Activated effector memory CD4-positive, alpha-beta T cell treated with anti-CD3 and anti-CD28 coated beads, Interleukin-2, amount 50 U/mL, for 16 hours (primary cell): ENCODE results near the gene ACSM2B.
"Not testable (repeated sequence)": the region's sequence is repeated elsewhere in the genome, so short reads cannot be mapped to it uniquely, and the experiment has no call there.

Experiments used
- DNase-seq: peaks from one replicate; pipeline ENCODE4 v3.0.0-alpha.2; 2020

ACSM2B gene

GRCh38 chr16:20520103-20520502, 56.1 kb downstream of the ACSM2B start:
- DNase-seq: no peak

- no peak for DNase-seq
Measured at GRCh38 chr16:20519231-20519630, 56.9 kb downstream of the ACSM2B start.

GRCh38 chr16:20517149-20517548, 59.0 kb downstream of the ACSM2B start:
- no peak for DNase-seq

- no peak for DNase-seq
Measured at GRCh38 chr16:20515688-20516090, 60.5 kb downstream of the ACSM2B start.

GRCh38 chr16:20510323-20510722, 65.8 kb downstream of the ACSM2B start:
- DNase-seq: no peak

GRCh38 chr16:20507280-20507679, 68.9 kb downstream of the ACSM2B start:
- no peak for DNase-seq

- DNase-seq: no peak
Measured at GRCh38 chr16:20504418-20504817, 71.7 kb downstream of the ACSM2B start.

- DNase-seq: not testable (repeated sequence)
Measured at GRCh38 chr16:20491448-20491847, 84.7 kb downstream of the ACSM2B start.

GRCh38 chr16:20490994-20491393, 85.2 kb downstream of the ACSM2B start:
- DNase-seq: not testable (repeated sequence)
